ENCODE data around the gene SCUBE2. TPM values are rescaled to one million over a fixed set of nuclear protein-coding genes. Genes with fewer than 3 reads are reported as not detected.

SCUBE2 gene
- total RNA-seq, 2 donors from 2014 or later: 69.8 to 149 TPM

DNA sequence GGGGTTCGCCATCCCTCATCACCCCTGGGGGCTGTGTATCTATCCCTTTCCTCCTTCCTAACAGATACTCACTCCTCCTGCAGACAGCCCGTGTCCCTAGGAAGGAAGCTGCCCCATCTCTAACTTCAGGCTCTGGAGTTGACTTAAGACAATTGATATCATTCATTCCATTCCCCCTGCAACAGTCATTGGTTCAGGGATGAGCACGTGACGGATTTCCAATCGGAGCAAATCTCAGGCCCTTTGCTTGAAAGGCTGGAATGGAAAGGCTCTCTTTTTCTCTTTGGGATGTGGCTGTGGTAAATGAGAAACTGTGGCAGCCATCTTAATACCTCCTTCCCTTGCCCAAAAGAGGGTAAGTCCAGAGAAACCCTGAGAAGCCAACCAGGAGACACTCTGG, 5.0 kb upstream of the SCUBE2 start:
- no peaks in the 10 kb centered on the region for H3K4me1 ChIP-seq (replicated peaks)
- no peak for DNase-seq (ENCODE audit: low spot score)
- H3K4me3 ChIP-seq: no peak overlapping the region
- no peaks in the 10 kb centered on the region for H3K27me3 ChIP-seq (replicated peaks; ENCODE audit: insufficient read depth)
- intact Hi-C loops (cut with DNase I): no loop called here
- H3K27ac ChIP-seq: no peak overlapping the region
- 94% methylated on average over 5 of the region's 5 CpGs for WGBS
- TF ChIP-seq POLR2A (IDR thresholded peaks at IDR 0.05): no peak
- TF ChIP-seq, protein P1, sequence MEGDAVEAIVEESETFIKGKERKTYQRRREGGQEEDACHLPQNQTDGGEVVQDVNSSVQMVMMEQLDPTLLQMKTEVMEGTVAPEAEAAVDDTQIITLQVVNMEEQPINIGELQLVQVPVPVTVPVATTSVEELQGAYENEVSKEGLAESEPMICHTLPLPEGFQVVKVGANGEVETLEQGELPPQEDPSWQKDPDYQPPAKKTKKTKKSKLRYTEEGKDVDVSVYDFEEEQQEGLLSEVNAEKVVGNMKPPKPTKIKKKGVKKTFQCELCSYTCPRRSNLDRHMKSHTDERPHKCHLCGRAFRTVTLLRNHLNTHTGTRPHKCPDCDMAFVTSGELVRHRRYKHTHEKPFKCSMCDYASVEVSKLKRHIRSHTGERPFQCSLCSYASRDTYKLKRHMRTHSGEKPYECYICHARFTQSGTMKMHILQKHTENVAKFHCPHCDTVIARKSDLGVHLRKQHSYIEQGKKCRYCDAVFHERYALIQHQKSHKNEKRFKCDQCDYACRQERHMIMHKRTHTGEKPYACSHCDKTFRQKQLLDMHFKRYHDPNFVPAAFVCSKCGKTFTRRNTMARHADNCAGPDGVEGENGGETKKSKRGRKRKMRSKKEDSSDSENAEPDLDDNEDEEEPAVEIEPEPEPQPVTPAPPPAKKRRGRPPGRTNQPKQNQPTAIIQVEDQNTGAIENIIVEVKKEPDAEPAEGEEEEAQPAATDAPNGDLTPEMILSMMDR (IDR thresholded peaks at IDR 0.05): no peak
- no peak for TF ChIP-seq POLR2AphosphoS5 (IDR thresholded peaks at IDR 0.05)
- H3K36me3 ChIP-seq: no peaks in the 10 kb centered on the region
- no peaks in the 10 kb centered on the region for H3K9me3 ChIP-seq

DNA sequence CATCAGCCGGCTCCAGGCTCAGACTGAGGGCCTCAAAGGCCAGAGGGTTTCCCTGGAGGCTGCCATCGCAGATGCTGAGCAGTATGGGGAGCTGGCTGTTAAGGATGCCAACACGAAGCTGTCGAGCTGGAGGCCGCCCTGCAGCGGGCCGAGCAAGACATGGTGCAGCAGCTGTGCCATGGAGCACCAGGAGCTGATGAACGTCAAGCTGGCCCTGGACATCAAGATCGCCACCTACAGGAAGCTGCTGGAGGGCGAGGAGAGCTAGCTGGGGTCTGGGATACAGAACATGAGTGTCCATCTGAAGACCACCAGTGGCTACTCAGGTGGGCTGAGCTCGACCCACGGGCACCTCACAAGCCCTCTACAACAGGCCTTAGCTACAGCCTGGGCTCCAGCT, 4.0 kb upstream of the SCUBE2 start:
- TF ChIP-seq POLR2A (IDR thresholded peaks at IDR 0.05): no peak
- TF ChIP-seq, protein P1 (IDR thresholded peaks at IDR 0.05): no peak
- no peak for TF ChIP-seq POLR2AphosphoS5 (IDR thresholded peaks at IDR 0.05)
- Histone ChIP-seq H3K27me3 (replicated peaks; ENCODE audit: insufficient read depth) (no peaks in the 10 kb centered on the region), H3K36me3 (no peaks in the 10 kb centered on the region), H3K4me1 (replicated peaks) (no peaks in the 10 kb centered on the region), H3K4me3 (no peak overlapping the region), H3K27ac (no peak overlapping the region), H3K9me3 (no peaks in the 10 kb centered on the region)
- 92% methylated on average over 12 of the region's 12 CpGs for WGBS
- DNase-seq (ENCODE audit: low spot score): no peak
- intact Hi-C loops (cut with DNase I): no loop called here

DNA sequence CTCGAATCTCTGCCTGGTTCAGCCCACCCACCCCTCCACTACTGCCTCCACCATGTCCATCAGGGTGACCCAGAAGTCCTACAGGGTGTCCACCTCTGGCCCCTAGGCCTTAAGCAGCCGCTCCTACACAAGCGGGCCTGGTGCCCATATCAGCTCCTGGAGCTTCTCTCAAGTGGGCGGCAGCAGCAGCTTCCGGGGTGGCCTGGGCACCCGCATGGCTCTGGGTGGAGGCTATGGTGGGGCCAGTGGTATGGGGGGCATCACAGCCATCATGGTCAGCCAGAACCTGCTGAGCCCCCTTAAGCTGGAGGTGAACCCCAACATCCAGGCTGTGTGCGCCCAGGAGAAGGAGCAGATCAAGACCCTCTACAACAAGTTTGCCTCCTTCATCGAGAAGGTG, 3.0 kb upstream of the SCUBE2 start:
- peaks cover 6% of the 10 kb centered on the region for H3K4me1 ChIP-seq (replicated peaks)
- intact Hi-C loops (cut with DNase I): no loop called here
- no peak for DNase-seq (ENCODE audit: low spot score)
- no peaks in the 10 kb centered on the region for H3K36me3 ChIP-seq
- H3K4me3 ChIP-seq: no peak overlapping the region
- no peaks in the 10 kb centered on the region for H3K9me3 ChIP-seq
- 91% methylated on average over 8 of the region's 8 CpGs for WGBS
- TF ChIP-seq POLR2A (IDR thresholded peaks at IDR 0.05) (no peak), POLR2AphosphoS5 (IDR thresholded peaks at IDR 0.05) (no peak)
- TF ChIP-seq, protein P1 (IDR thresholded peaks at IDR 0.05): no peak
- no peaks in the 10 kb centered on the region for H3K27me3 ChIP-seq (replicated peaks; ENCODE audit: insufficient read depth)
- H3K27ac ChIP-seq: peak overlapping the region in 1 of 2 donors; percentile 44

DNA sequence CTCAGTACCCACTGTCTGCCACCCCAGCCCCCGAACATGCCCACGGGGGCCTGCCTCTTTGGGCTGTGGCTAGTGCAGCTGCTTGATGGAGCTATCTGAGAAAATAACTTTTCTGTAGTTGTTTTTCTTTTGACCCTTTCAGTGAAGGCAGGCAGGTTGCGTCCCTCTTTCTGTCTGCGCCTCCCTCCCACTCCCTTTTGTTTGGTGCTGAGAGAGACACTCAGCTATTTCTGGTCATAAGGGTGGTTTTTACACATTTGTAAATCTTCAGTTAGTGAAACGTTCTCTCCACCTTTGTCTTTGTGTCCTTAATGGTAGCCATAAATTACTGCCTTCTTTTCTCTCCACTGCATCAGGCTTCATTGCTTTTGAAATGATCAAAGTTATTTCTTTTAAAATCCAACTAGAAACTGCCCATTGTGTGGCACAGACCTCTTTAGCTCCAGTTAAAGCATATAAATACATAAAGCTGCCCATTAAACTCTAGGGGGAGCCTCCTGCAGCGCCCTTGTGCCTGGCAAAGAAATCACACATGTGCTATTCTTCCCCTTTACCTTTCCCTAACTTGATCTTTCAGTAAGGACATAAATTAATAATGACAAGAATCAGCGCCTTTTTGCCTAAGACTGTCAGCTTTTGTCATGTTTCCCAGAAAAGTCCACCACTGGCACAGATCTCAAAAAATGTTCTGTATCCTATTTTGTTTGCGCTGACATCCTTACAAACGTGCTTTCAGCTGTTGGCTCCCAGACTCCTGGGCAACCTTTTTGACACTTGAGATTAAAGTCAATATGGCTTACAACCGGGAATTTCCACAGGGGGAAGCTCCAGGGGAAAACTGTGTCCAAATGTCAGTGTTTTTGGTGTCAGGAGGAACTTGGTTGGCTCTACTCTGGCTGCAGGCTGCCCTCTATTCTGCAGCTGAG, 1.7 kb upstream of the SCUBE2 start:
- intact Hi-C loops (cut with DNase I): no loop called here
- WGBS: 44% methylated on average over 10 of the region's 10 CpGs
- peaks cover 6% of the 10 kb centered on the region for H3K4me1 ChIP-seq (replicated peaks)
- H3K4me3 ChIP-seq: no peak overlapping the region
- peak; percentile 45 for DNase-seq (ENCODE audit: low spot score)
- H3K27ac ChIP-seq: peak overlapping the region; percentile 44 to 53
- no peak for TF ChIP-seq POLR2A (IDR thresholded peaks at IDR 0.05)
- TF ChIP-seq POLR2AphosphoS5 (IDR thresholded peaks at IDR 0.05): peak; percentile 54
- TF ChIP-seq, protein P1 (IDR thresholded peaks at IDR 0.05): peak in 1 of 4 experiments; percentile 40
- H3K36me3 ChIP-seq: no peaks in the 10 kb centered on the region
- no peaks in the 10 kb centered on the region for H3K9me3 ChIP-seq
- no peaks in the 10 kb centered on the region for H3K27me3 ChIP-seq (replicated peaks; ENCODE audit: insufficient read depth)

DNA sequence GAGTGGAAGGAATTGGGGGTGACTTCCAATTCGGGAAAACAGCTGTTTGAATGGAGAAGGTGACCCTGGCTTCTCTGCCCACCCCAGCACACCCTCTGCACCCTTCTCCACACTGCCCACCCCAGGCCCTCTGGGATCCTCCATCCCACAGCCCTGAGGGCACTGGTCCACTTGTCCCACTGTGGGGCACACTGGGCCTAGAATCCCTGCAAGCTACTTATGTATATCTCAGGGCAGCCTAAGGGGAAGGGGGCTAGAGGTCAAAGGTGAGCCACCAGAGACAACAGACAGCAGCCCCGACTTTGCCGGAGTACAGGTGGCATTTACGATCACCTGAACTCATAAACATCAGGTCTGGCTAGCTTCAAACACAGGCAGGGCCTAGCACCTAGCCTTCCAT, 673 bp upstream of the SCUBE2 start:
- TF ChIP-seq POLR2AphosphoS5 (IDR thresholded peaks at IDR 0.05): no peak
- TF ChIP-seq POLR2A (IDR thresholded peaks at IDR 0.05): no peak
- TF ChIP-seq, protein P1 (IDR thresholded peaks at IDR 0.05): no peak
- WGBS: 56% methylated on average over 4 of the region's 4 CpGs

More for the DNA sequence above, 673 bp upstream of the SCUBE2 start:
- Histone ChIP-seq H3K36me3 (no peaks in the 10 kb centered on the region), H3K4me1 (replicated peaks) (peaks cover 6% of the 10 kb centered on the region), H3K4me3 (peak overlapping the region; percentile 46), H3K27ac (peak overlapping the region; percentile 33 to 48), H3K27me3 (replicated peaks; ENCODE audit: insufficient read depth) (no peaks in the 10 kb centered on the region), H3K9me3 (no peaks in the 10 kb centered on the region)
- no peak for DNase-seq (ENCODE audit: low spot score)
- intact Hi-C loops (cut with DNase I): no loop called here
